Measurements from ENCODE around the gene ITGB5.
"Not testable (repeated sequence)": the region's sequence is repeated elsewhere in the genome, so short reads cannot be mapped to it uniquely, and the experiment has no call there.

ITGB5 gene

DNA sequence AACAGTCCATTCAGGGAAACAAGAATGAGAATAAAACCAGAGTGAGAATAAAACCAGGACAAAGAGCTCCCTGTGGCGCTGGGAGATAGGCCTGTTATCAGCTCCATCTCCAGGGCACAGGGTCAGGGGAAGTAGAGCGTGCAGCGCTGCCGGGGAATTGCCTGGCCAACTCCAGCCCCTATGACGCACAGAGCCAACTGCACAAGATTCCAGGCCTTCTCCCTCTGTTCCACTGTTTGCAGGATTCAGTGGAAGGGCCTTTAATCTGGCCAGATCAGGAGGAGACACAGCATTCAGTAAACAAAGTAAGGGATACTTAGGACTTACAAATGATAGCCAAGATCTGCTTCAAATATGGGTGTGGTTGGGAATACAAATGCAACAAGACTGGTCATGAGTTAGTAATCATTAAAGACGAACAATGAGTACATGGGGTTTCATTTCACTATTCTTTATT is 49.4 kb downstream of the ITGB5 start:
- Mint-ChIP-seq H3K36me3 (peaks cover 4% of the 10 kb centered on the region), H3K4me1 (peaks cover 23% of the 10 kb centered on the region), H3K27ac (no peak overlapping the region), H3K9me3 (no peaks in the 10 kb centered on the region), H3K4me3 (no peak overlapping the region), H3K27me3 (peaks cover 52% of the 10 kb centered on the region)
- no peak for ATAC-seq

DNA sequence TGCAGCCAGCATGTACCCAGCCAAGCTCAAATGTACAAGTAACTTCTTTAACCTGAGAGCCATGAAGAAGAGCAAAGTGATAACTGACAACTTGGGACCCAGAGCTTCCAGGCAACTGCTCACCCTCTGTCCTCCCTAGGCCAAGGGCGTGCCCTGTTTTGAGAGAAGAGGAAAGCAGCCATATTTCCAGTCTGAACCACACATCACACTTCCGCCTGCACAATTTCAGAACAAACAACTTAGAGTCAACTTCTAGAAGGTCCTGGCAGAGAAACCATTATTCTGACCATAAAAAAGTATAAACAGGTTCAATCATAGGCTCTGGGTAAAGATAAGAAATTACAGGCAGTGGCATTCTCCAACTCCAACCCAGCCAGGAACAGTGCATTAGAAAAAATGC is 50.1 kb downstream of the ITGB5 start:
- Mint-ChIP-seq H3K36me3 (peaks cover 4% of the 10 kb centered on the region), H3K4me1 (peaks cover 23% of the 10 kb centered on the region), H3K9me3 (no peaks in the 10 kb centered on the region), H3K4me3 (no peak overlapping the region), H3K27me3 (peaks cover 45% of the 10 kb centered on the region), H3K27ac (no peak overlapping the region)
- no peak for ATAC-seq

DNA sequence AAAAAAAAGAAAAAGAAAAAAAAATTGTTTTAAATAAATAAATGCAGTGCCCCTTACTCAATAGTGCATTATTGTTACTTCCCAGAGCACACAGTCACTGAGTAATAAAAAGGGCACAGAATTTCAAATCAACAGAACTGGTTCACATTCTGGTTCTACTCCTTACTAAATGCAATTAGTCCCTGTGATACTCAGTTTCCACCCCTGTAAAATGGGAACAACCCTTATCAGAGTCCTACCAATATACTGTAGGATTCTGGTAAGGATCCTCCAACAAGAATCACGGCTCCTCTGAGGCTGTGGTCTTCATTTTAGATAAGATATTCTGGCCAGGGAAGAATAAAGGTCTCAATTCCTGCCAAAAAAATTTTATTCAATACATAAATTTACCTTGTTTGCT is 50.7 kb downstream of the ITGB5 start:
- H3K9me3 Mint-ChIP-seq = no peaks in the 10 kb centered on the region
- no peak for ATAC-seq
- H3K4me1 Mint-ChIP-seq = peaks cover 23% of the 10 kb centered on the region
- H3K27ac Mint-ChIP-seq = no peak overlapping the region
- peaks cover 4% of the 10 kb centered on the region for H3K36me3 Mint-ChIP-seq
- H3K27me3 Mint-ChIP-seq = peaks cover 40% of the 10 kb centered on the region
- H3K4me3 Mint-ChIP-seq = no peak overlapping the region

DNA sequence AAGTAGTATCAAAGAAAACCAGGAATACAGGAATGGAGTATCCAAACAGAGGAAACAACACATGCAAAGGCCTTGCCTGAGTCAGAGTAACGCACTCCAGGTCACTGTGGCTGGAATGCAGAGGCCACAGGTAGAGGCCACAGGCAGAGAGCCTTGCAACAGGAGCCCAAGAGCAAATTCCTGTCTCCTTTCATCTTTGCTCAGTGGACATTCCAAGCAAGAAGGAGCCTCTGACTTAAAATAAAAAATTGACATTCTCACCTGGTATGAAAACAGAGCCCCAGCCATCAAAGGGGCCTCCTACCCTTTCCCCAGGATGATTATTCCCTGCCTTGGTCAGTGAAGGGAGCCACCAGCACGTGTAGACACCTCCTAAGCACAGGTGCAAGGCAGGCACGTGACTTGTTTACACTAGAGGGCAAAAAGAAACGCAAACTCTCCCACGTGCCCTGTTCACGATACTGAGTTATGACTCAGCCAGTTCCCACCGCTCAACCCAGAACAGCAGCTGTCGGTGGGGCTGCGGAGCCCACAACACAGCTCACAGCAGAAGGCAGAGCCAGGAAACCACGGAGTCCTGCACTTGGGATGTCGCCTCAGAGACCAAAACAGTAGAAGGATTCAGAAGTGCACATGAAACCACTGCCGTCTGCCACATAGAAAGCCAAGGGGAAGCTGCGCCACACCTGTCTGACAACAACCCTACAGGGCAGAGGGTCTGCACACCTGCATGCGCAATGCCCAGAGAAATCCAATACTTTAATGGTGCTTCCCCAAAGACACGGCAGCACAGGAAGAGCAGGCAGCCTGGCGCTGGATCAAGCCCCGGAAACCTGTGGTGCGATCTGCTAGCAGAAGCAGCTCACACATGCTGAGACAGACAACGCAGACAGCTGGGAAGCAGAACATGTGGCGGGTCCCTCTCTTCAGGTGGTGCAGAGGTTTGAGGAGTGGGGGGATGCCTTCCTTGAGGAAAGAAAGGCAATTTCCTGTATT is 52.1 kb downstream of the ITGB5 start:
- Mint-ChIP-seq H3K9me3 (no peaks in the 10 kb centered on the region), H3K4me3 (peak overlapping the region; percentile 69), H3K36me3 (peaks cover 4% of the 10 kb centered on the region), H3K27ac (peak overlapping the region; percentile 79), H3K4me1 (peaks cover 23% of the 10 kb centered on the region), H3K27me3 (peaks cover 44% of the 10 kb centered on the region)
- ATAC-seq = peak; percentile 81

DNA sequence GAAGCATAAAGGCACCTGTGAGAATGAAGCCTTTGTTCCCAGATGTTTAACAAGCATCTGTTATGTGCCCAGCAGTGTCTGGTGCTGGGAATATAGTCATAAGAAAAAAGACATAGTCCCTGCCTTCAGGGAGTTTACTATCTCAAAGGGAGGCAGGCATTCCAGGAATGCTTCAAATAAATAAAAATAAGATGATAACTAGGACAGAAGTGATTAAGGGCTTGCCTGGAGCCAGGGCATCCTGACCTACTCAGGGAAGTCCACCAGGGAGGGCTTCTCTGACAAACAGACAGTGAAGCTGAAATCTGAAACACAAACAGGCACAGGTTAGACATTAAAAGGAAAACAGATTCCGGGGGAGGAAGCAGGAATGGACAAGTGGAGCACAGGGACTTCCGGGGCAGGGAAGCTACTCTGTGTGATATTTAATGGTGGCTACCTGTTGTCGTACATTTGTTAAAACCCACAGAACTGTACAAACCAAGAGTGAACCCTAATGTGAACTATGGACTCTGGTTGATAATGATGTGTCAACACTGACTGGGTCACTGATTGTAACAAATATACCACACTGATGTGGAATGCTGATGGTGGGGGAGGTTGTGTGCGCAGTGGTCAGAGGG is 53.3 kb downstream of the ITGB5 start:
- Mint-ChIP-seq H3K27ac (peak overlapping the region; percentile 79), H3K9me3 (no peaks in the 10 kb centered on the region), H3K4me1 (peaks cover 32% of the 10 kb centered on the region), H3K4me3 (peak overlapping the region; percentile 33), H3K27me3 (peaks cover 53% of the 10 kb centered on the region), H3K36me3 (peaks cover 4% of the 10 kb centered on the region)
- ATAC-seq = no peak

DNA sequence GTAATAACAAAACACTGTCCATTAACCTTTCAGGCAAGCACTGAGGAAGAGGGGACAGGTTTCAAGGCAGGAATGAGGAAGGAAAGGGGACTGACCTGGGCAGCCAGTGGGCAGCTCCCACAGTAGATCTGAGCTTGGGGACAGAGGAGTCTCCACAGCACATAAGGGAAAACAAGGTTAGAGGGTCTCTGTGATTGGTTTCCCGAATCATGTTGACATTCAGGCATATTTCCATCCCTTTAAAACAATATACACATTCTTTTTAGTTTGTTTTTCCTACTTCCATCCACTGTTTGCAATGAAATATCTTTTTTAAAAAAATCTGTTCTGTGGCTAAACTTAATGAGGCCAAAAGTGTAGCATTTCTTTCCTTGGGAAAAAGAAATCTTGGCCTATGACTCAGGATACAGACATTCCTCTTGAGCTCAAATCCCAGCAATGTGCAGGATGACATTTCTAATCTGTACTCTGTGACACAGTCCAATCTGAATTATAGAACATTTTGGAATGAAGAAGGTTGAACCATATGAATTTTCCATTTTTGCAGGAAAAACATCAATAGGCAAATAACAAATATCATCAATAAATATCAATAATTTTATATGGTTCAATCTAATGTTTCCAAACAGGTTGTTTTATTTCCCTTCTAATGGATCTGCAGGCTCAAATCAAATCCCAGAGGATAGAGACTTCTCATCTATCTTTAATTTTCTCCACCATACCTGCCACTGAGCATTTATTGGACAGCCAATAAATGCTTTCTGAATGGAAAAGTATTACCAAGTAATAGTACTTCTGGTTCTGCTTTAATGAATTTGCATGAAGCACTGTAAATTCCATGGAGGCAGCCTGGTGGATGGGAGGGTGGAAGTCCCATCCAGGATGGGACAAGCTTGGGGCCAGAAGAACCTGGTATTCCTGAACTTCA is 54.1 kb downstream of the ITGB5 start:
- H3K36me3 Mint-ChIP-seq = peaks cover 4% of the 10 kb centered on the region
- no peaks in the 10 kb centered on the region for H3K9me3 Mint-ChIP-seq
- H3K27me3 Mint-ChIP-seq = peaks cover 53% of the 10 kb centered on the region
- H3K4me1 Mint-ChIP-seq = peaks cover 32% of the 10 kb centered on the region
- peak overlapping the region; percentile 79 for H3K27ac Mint-ChIP-seq
- no peak for ATAC-seq
- H3K4me3 Mint-ChIP-seq = no peak overlapping the region

DNA sequence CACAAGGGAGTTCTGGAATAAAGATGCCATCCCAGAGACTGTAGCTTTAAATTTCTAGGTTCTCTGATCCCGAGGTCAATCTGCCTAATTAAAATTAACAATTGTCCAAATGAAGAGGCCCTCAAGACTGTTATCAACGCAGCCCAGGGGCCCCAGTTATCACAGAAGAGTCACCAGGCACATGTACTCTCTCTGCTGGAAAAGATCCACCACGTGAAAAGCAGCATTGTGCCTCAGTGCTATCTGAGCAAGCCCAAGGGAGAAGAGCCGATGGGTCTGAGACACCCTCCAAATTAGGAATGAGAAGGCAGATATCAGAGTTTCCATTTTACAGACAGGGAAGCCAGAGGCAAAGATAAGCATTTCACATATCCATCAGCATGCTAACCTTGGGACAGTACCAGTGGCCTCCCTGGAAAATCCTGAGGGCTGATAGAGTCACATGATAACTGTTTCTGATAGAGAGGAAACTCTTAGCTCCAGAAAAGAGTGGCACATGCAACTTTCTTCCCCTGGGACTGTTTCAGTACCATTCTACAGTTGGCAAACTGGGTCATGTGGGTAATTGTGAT is 55.5 kb downstream of the ITGB5 start:
- H3K36me3 Mint-ChIP-seq = peaks cover 4% of the 10 kb centered on the region
- H3K27ac Mint-ChIP-seq = no peak overlapping the region
- no peak overlapping the region for H3K4me3 Mint-ChIP-seq
- peaks cover 32% of the 10 kb centered on the region for H3K4me1 Mint-ChIP-seq
- no peak for ATAC-seq
- no peaks in the 10 kb centered on the region for H3K9me3 Mint-ChIP-seq
- peaks cover 53% of the 10 kb centered on the region for H3K27me3 Mint-ChIP-seq

DNA sequence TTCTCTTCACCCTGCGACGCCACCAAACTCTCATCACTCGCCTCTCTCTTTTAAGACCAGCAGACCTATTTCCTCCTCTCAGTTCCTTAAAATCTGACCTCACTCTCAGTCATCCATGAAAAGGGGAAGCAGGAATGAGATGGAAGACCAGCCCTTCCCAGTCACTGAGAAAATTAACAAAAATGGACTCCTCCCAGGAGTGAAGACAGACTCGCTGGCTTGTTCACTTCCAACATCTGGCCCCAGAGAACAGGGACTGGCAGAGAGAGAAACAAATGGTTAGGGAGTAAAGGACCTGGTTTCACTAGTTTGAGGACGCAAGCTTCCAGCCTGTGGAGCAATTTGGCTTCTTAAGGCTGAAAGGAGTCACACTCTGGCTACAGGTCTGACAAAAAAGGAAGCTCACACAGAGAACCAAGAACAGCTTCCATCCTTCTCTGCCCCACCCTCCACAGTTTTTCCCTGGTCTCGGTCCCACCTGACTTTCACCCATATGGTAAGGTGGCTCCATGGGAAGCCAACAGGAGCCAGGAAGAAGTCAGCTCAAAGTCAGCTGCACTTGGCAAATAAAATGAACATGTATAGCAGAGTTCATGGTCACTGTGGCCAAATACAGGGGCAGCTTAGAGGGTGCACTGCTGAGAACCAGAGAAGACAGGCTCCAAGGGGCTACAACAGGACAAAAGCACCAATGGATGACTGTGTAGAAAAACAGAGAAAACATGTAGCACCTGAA is 57.2 kb downstream of the ITGB5 start:
- Mint-ChIP-seq H3K36me3 (peaks cover 4% of the 10 kb centered on the region), H3K9me3 (no peaks in the 10 kb centered on the region), H3K27me3 (peaks cover 48% of the 10 kb centered on the region), H3K4me3 (no peak overlapping the region), H3K4me1 (peaks cover 24% of the 10 kb centered on the region), H3K27ac (no peak overlapping the region)
- peak; percentile 62 for ATAC-seq

DNA sequence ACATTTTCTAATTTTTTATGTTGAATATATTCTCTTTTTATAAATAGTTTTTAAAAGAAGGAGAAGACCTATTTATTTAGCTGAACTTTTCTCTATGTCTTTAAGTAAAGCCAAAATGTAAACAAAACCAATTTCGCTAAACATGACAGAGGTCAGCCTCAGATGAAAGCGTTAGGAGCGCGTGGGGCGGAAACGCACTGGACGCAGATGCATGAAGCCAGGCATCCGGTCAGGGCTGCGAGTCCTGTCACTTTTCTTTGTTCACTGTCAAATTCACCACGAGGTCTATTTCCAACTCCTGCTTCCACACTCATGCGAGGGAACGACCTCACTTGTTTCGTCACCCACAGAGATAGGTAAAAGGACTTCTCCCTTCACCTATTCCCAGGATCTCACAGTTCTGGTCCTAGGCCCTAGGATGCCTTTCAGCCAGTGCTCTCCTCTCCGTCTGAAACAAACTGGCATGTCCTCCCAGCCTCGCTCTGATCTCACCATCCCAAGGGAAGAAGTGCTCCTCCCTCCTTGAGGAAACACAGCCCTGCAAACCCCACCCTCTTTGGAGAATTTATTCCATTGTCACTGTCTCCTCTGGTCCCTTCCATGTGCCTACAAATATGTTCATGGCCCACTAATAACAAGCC is 57.9 kb downstream of the ITGB5 start:
- Mint-ChIP-seq H3K4me1 (peaks cover 17% of the 10 kb centered on the region), H3K9me3 (no peaks in the 10 kb centered on the region), H3K36me3 (peaks cover 4% of the 10 kb centered on the region), H3K27ac (no peak overlapping the region), H3K4me3 (no peak overlapping the region), H3K27me3 (peaks cover 46% of the 10 kb centered on the region)
- no peak for ATAC-seq

DNA sequence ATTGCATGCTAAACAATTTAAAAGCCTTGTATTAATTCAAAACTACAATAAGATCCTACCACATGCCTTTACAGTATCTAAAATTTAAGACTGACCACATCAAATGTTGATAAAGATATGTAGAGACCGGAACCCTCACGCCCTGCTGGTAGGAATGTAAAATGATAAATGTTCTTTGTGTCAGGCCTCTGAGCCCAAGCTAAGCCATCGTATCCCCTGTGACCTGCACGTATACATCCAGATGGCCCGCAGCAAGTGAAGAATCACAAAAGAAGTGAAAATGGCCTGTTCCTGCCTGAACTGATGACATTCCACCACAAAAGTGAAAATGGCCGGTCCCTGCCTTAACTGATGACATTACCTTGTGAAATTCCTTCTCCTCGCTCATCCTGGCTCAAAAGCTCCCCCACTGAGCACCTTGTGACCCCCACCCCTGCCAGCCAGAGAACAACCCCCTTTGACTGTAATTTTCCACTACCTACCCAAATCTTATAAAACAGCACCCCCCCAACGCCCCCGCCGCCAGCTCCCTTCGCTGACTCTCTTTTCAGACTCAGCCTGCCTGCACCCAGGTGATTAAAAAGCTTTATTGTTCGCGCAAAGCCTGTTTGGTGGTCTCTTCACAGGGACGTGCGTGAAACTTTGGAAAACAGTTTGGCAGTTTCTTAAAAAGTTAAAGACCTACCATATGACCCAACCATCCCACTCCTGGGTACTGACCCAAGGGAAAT is 59.5 kb downstream of the ITGB5 start:
- not testable (repeated sequence) for H3K9me3 Mint-ChIP-seq, H3K27ac Mint-ChIP-seq, H3K36me3 Mint-ChIP-seq, H3K4me3 Mint-ChIP-seq, H3K4me1 Mint-ChIP-seq, ATAC-seq
- H3K27me3 Mint-ChIP-seq = peaks cover 41% of the 10 kb centered on the region

DNA sequence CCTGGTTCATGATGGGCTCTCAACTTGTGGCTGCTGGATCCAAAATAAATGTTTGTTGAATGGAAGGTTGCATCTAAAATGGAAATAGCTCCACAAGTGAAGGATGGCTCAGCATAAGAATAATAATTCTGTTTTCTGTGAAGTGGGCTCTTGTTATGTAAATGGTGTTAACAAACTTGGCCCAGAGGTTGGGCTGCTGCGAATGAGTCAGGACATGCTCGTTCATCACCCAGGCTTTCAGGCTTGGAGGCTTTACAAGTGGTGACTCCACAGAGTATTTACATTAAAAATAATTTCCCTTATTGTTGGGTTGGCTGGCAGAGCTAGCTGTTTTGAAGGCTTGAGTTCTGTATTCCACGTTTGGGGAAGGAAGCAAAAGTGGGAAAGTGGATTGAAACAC is 60.5 kb downstream of the ITGB5 start:
- H3K4me3 Mint-ChIP-seq = no peak overlapping the region
- no peaks in the 10 kb centered on the region for H3K36me3 Mint-ChIP-seq
- ATAC-seq = no peak
- H3K9me3 Mint-ChIP-seq = no peaks in the 10 kb centered on the region
- H3K4me1 Mint-ChIP-seq = peaks cover 9% of the 10 kb centered on the region
- H3K27ac Mint-ChIP-seq = no peak overlapping the region
- H3K27me3 Mint-ChIP-seq = peaks cover 47% of the 10 kb centered on the region

DNA sequence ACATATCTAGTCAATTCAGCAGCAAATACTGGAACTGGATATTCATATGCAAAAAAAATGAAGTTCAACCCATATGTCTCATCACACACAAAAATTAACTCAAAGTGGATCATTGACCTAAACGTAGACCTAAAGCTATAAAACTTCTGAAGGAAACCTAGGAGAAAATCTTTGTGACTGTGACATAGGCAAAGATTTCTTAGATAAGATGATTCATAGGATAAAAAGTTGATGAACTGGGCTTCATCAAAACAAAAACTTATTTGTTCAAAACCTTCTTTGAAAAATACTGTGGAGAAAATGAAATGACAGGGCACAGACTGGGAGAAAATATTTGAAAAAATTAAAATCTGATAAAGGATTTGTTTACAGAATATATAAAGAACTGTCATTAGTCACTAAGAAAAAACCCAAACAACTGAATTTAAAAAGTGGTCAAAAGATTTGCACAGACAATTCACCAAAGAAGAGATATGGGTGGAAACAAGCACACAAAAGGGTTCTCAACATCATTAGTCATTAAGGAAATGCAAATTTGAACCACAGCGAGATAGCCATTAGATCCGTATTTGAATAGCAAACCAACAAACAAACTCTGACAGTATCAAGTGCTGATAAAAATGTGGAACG is 62.8 kb downstream of the ITGB5 start:
- no peak overlapping the region for H3K27ac Mint-ChIP-seq
- peaks cover 3% of the 10 kb centered on the region for H3K4me1 Mint-ChIP-seq
- no peaks in the 10 kb centered on the region for H3K36me3 Mint-ChIP-seq
- no peak for ATAC-seq
- no peak overlapping the region for H3K4me3 Mint-ChIP-seq
- H3K27me3 Mint-ChIP-seq = peaks cover 49% of the 10 kb centered on the region
- H3K9me3 Mint-ChIP-seq = no peaks in the 10 kb centered on the region

DNA sequence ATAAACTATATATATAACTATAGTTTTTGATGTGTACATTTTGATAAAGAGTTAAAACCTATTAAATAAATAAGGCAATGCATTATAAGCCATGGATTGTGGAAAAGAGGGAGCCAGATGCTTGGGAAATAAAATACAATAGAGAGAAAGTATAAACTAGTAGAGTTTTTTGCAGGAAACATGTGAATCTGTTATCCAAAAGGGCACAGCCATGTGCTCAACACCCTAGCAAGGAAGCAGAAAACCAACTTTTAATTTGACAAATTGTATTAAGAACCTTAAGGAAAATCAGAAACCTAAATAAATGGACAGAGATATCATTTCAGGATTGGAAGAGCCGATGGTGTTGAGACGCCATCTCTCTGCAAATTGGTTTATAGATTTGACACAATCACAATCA is 63.5 kb downstream of the ITGB5 start:
- no peak overlapping the region for H3K27ac Mint-ChIP-seq
- no peak overlapping the region for H3K4me3 Mint-ChIP-seq
- no peak for ATAC-seq
- no peaks in the 10 kb centered on the region for H3K9me3 Mint-ChIP-seq
- no peaks in the 10 kb centered on the region for H3K4me1 Mint-ChIP-seq
- peaks cover 53% of the 10 kb centered on the region for H3K27me3 Mint-ChIP-seq
- no peaks in the 10 kb centered on the region for H3K36me3 Mint-ChIP-seq
